Gastroesophageal sphincter (tissue), 4 donors: ENCODE measurements around the gene ATP5F1D. TPM values are rescaled to one million over a fixed set of nuclear protein-coding genes. Genes with fewer than 3 reads are reported as not detected.

ENCODE experiments used
- ATAC-seq: fragments of 150-250 bp; one replicate; pipeline ENCODE4 v1.9.1; 2016; ENCODE audit warnings: mild to moderate bottlenecking, moderate library complexity
- H3K27ac ChIP-seq, 4 donors: fragments of 200-600 bp; sonication (generic) in 3 of 4; 1 replicate in 3 of 4; 2 replicates in 1 of 4; pipeline ENCODE4 v1.5.1; 2016 to 2019
- H3K27me3 ChIP-seq: fragments of 200-600 bp; sonication (generic); one replicate; pipeline ENCODE4 v1.5.1; 2019
- H3K36me3 ChIP-seq, 2 donors: fragments of 200-600 bp; sonication (generic); one replicate each; pipeline ENCODE4 v1.5.1; 2019; ENCODE audit warnings: control low read depth in 1 of 2
- H3K4me1 ChIP-seq, 3 donors: fragments of 200-600 bp; sonication (generic); 1 replicate in 2 of 3; 2 replicates in 1 of 3; pipeline ENCODE4 v1.5.1; 2016 to 2019; ENCODE audit warnings: control low read depth in 2 of 3
- H3K4me3 ChIP-seq, 2 donors: fragments of 200-600 bp; sonication (generic); one replicate each; pipeline ENCODE4 v1.5.1; 2019; ENCODE audit warnings: mild to moderate bottlenecking in 1 of 2, moderate library complexity in 1 of 2
- H3K9me3 ChIP-seq, 3 donors: fragments of 200-600 bp; sonication (generic); one replicate each; pipeline ENCODE4 v1.5.1; 2017 to 2019; ENCODE audit warnings: control low read depth in 2 of 3
- CTCF ChIP-seq, 4 experiments: fragments of 200-600 bp in 2 of 4; fragments of 450-650 bp in 2 of 4; sonication (generic) in 1 of 4; IDR thresholded peaks; one replicate each; pipeline ENCODE4 v1.5.1; 2017 to 2019; ENCODE audit warnings: antibody characterized with exemption in 4 of 4, mild to moderate bottlenecking in 2 of 4, moderate library complexity in 2 of 4
- EP300 ChIP-seq: sonication (generic); formaldehyde crosslinking; IDR thresholded peaks from one replicate; pipeline ENCODE4 v1.6.1; 2017; ENCODE audit warnings: antibody characterized with exemption, mild to moderate bottlenecking
- POLR2A ChIP-seq, 2 donors: fragments of 450-650 bp; IDR thresholded peaks; one replicate each; pipeline ENCODE4 v1.6.1; 2017; ENCODE audit warnings: antibody characterized with exemption in 2 of 2, mild to moderate bottlenecking in 2 of 2, moderate library complexity in 1 of 2
- POLR2AphosphoS5 ChIP-seq: sonication (generic); formaldehyde crosslinking; IDR thresholded peaks from one replicate; pipeline ENCODE4 v1.6.1; 2017; ENCODE audit warnings: antibody characterized with exemption
- WGBS, 2 donors: methylation state at CpG; one replicate each; pipeline ENCODE4 v1.1.5; 2018; ENCODE audit warnings: low coverage in 1 of 2; 5-methylcytosine and 5-hydroxymethylcytosine counted together
- total RNA-seq, 4 donors: library from RNA; depleted of rRNA; stranded (reverse); fragments of >200 nt; gene quantifications; one replicate each; pipeline ENCODE4 v1.1.0, GENCODE V29; 2016

ATP5F1D gene
- total RNA-seq, 4 donors from 2014 or later = 62.3 to 116 (median 84.1) TPM

GRCh38 chr19:1231729-1232637, 9.6 kb upstream of the ATP5F1D start:
- Histone ChIP-seq H3K4me1 (peaks cover 0 to 32% (median 13%) of the 10 kb centered on the region in 3 donors), H3K4me3 (no peak overlapping the region), H3K27me3 (peaks cover 10% of the 10 kb centered on the region), H3K36me3 (peaks cover 0 to 14% of the 10 kb centered on the region in 2 donors), H3K9me3 (no peaks in the 10 kb centered on the region), H3K27ac (peak overlapping the region in 3 of 4 donors; percentile 50 to 57 (median 55))
- TF ChIP-seq EP300 = no peak
- ATAC-seq = peak; percentile 2
- 74 to 90% methylated on average over 2 to 8 of the region's 15 CpGs for WGBS, 2 donors

- peaks cover 15% of the 10 kb centered on the region for H3K27me3 ChIP-seq
- H3K4me3 ChIP-seq = no peak overlapping the region
- TF ChIP-seq POLR2A (IDR thresholded peaks at IDR 0.05) = no peak
- no peak for TF ChIP-seq CTCF (IDR thresholded peaks at IDR 0.05)
- TF ChIP-seq POLR2AphosphoS5 = no peak
- TF ChIP-seq EP300 = no peak
- H3K4me1 ChIP-seq = peaks cover 0 to 38% (median 17%) of the 10 kb centered on the region in 3 donors
- ATAC-seq = peak; percentile 29
- peak overlapping the region in 3 of 4 donors; percentile 50 to 57 (median 55) for H3K27ac ChIP-seq
- peaks cover 0 to 7% of the 10 kb centered on the region in 2 donors for H3K36me3 ChIP-seq
- H3K9me3 ChIP-seq = no peaks in the 10 kb centered on the region
- WGBS, 2 donors = no CpG with 5 or more reads among the region's 15 CpGs
Observed at GRCh38 chr19:1232652-1233072, 8.9 kb upstream of the ATP5F1D start.

GRCh38 chr19:1233115-1233667, 8.4 kb upstream of the ATP5F1D start:
- Histone ChIP-seq H3K27me3 (peaks cover 15% of the 10 kb centered on the region), H3K27ac (peak overlapping the region in 3 of 4 donors; percentile 50 to 57 (median 55)), H3K4me1 (peaks cover 0 to 41% (median 18%) of the 10 kb centered on the region in 3 donors), H3K4me3 (no peak overlapping the region), H3K9me3 (no peaks in the 10 kb centered on the region), H3K36me3 (peaks cover 0 to 2% of the 10 kb centered on the region in 2 donors)
- no peak for ATAC-seq
- no peak for TF ChIP-seq EP300
- no peak for TF ChIP-seq POLR2A (IDR thresholded peaks at IDR 0.05)
- no peak for TF ChIP-seq CTCF (IDR thresholded peaks at IDR 0.05)
- TF ChIP-seq POLR2AphosphoS5 = no peak
- WGBS, 2 donors = 77% methylated on average over 6 of the region's 24 CpGs; no CpG with 5 or more reads in 1 of the 2 donors

GRCh38 chr19:1234051-1234954, 7.2 kb upstream of the ATP5F1D start:
- Histone ChIP-seq H3K9me3 (no peaks in the 10 kb centered on the region), H3K27ac (no peak overlapping the region), H3K4me1 (peaks cover 0 to 49% (median 21%) of the 10 kb centered on the region in 3 donors), H3K27me3 (peaks cover 15% of the 10 kb centered on the region), H3K36me3 (no peaks in the 10 kb centered on the region), H3K4me3 (no peak overlapping the region)
- WGBS, 2 donors = 90% methylated on average over 15 of the region's 45 CpGs; no CpG with 5 or more reads in 1 of the 2 donors
- no peak for ATAC-seq
- TF ChIP-seq POLR2A (IDR thresholded peaks at IDR 0.05) (no peak), POLR2AphosphoS5 (no peak), EP300 (no peak), CTCF (IDR thresholded peaks at IDR 0.05) (no peak)

- Histone ChIP-seq H3K36me3 (no peaks in the 10 kb centered on the region), H3K27me3 (peaks cover 15% of the 10 kb centered on the region), H3K9me3 (no peaks in the 10 kb centered on the region), H3K27ac (no peak overlapping the region), H3K4me3 (no peak overlapping the region), H3K4me1 (peaks cover 0 to 55% (median 21%) of the 10 kb centered on the region in 3 donors)
- ATAC-seq = no peak
- TF ChIP-seq CTCF (IDR thresholded peaks at IDR 0.05) (no peak), POLR2A (IDR thresholded peaks at IDR 0.05) (no peak), EP300 (no peak), POLR2AphosphoS5 (no peak)
- no CpG with 5 or more reads among the region's 43 CpGs for WGBS, 2 donors
Observed at GRCh38 chr19:1234955-1235380, 6.6 kb upstream of the ATP5F1D start.
